PC-3 (cell line): ENCODE measurements around the gene SPG11. TPM values are rescaled to one million over a fixed set of nuclear protein-coding genes. Genes with fewer than 3 reads are reported as not detected.

Experiments
- ATAC-seq: fragments of 200-7000 bp; cut with Tn5 transposase; 2 replicates; pipeline ENCODE4 v1.9.1; 2020; ENCODE audit warnings: mild to moderate bottlenecking, moderate library complexity
- BruUV-seq: library from RNA; stranded (reverse); fragments of 400-500 nt; replicated peaks from 2 replicates; lab custom pipeline; 2021; lab: Mats Ljungman, UMichigan
- CTCF ChIA-PET: fragments of 300-600 bp; sonication (Branson Sonifier 250); formaldehyde crosslinking; loops from one replicate; lab custom pipeline; 2022; ENCODE audit warnings: antibody characterized with exemption; lab: Charles Lee
- POLR2A ChIA-PET: fragments of 300-600 bp; sonication (Branson Sonifier 250); formaldehyde crosslinking; loops from one replicate; lab custom pipeline; 2022; ENCODE audit warnings: antibody characterized with exemption; ENCODE audit not compliant: unreplicated experiment; lab: Charles Lee
- DNase-seq: peaks from one replicate; pipeline ENCODE4 v3.0.0-alpha.2; 2015
- H2AFZ ChIP-seq: fragments of 300-600 bp; sonication (generic); 2 replicates; pipeline ENCODE4 v1.6.0; 2016; ENCODE audit warnings: antibody characterized with exemption, low read length
- H3F3A ChIP-seq: fragments of 300-600 bp; sonication (generic); one replicate; pipeline ENCODE4 v1.6.0; 2017; ENCODE audit warnings: antibody characterized with exemption, low read length, control low read depth, mild to moderate bottlenecking; ENCODE audit not compliant: unreplicated experiment
- H3K27ac ChIP-seq: fragments of 300-600 bp; sonication (generic); 2 replicates; pipeline ENCODE4 v1.5.1; 2016; ENCODE audit warnings: mild to moderate bottlenecking, low read length
- H3K27me3 ChIP-seq: fragments of 300-600 bp; sonication (generic); 2 replicates; pipeline ENCODE4 v1.6.1; 2016; ENCODE audit warnings: low read length, mixed read lengths
- H3K36me3 ChIP-seq: fragments of 300-600 bp; sonication (generic); 2 replicates; pipeline ENCODE4 v1.6.1; 2016; ENCODE audit warnings: low read depth, mixed run types, low read length, mixed read lengths
- H3K4me1 ChIP-seq: fragments of 300-600 bp; sonication (generic); 2 replicates; pipeline ENCODE4 v1.5.1; 2016; ENCODE audit warnings: low read length; ENCODE audit not compliant: insufficient read depth
- H3K4me2 ChIP-seq: fragments of 300-600 bp; sonication (generic); 2 replicates; pipeline ENCODE4 v1.6.0; 2016; ENCODE audit warnings: low read length
- H3K4me3 ChIP-seq: fragments of 300-600 bp; sonication (generic); 2 replicates; pipeline ENCODE4 v1.5.1; 2016; ENCODE audit warnings: mild to moderate bottlenecking, low read length, mixed read lengths
- H3K79me2 ChIP-seq: fragments of 300-600 bp; sonication (generic); 2 replicates; pipeline ENCODE4 v1.6.1; 2017; ENCODE audit warnings: low read length, mixed read lengths
- H3K9ac ChIP-seq: fragments of 300-600 bp; sonication (generic); 2 replicates; pipeline ENCODE4 v1.6.0; 2016; ENCODE audit warnings: mild to moderate bottlenecking, low read length
- H3K9me2 ChIP-seq: fragments of 300-600 bp; sonication (generic); replicated peaks from 2 replicates; pipeline ENCODE4 v1.6.1; 2016; ENCODE audit warnings: mixed run types, low read length, mixed read lengths
- H3K9me3 ChIP-seq: fragments of 300-600 bp; sonication (generic); 2 replicates; pipeline ENCODE4 v1.6.1; 2016; ENCODE audit warnings: low read length, mixed read lengths
- H4K20me1 ChIP-seq: fragments of 300-600 bp; sonication (generic); 2 replicates; pipeline ENCODE4 v1.6.1; 2016; ENCODE audit warnings: low read length, mixed read lengths
- EZH2 ChIP-seq: fragments of 300-600 bp; sonication (generic); IDR thresholded peaks from one replicate; pipeline ENCODE4 v1.6.1; 2017; ENCODE audit warnings: antibody characterized with exemption, mild to moderate bottlenecking, low read length; ENCODE audit not compliant: unreplicated experiment
- EZH2phosphoT487 ChIP-seq: fragments of 300-600 bp; sonication (generic); IDR thresholded peaks from 2 replicates; pipeline ENCODE4 v1.6.1; 2018; ENCODE audit warnings: mild to moderate bottlenecking, antibody characterized with exemption, low read length, borderline replicate concordance
- intact Hi-C: fragments of 100-400 bp; cut with micrococcal nuclease; formaldehyde crosslinking; loops from 2 replicates; pipeline ENCODE4 v1.9.0; 2023
- total RNA-seq: library from RNA; depleted of rRNA; stranded (reverse); fragments of >200 nt; gene quantifications from 2 replicates; pipeline ENCODE4 v1.2.3, GENCODE V29; 2014
- TF ChIP-seq, protein P1 (sequence below): fragments of 300-600 bp; sonication (generic); conservative IDR thresholded peaks from 2 replicates; pipeline ENCODE4 v1.5.1; 2017; ENCODE audit warnings: antibody characterized with exemption, low read depth, mild to moderate bottlenecking, low read length

SPG11 gene
- total RNA-seq, 1 experiment from 2014 or later, result 37.2 TPM

DNA sequence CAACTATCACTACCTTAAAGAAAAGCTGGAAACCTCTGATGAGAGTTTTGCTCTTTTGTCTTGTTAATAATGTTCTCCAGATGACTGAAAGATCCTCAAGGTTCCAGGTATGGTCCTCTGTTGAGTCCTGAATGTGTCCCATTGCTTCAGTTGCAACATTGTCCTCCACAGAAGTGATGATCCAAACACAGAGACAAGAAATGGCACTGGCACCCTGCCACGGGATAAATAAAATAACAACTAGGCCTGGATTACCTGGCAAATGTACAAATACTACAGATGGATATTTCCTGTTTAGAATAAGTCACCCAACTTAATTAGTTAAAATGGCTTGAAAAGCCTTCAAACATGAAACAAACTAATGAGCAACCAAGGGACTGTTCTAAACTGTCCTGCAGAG lies 68.2 kb downstream of the SPG11 start:
- intact Hi-C loops, result loop anchor here (10.0 kb wide), 1 partner anchor 330 kb away; no protein-coding TSS in a partner anchor
- no peak overlapping the region for H3K27ac ChIP-seq
- H3K36me3 ChIP-seq, result peaks cover 37% of the 10 kb centered on the region
- no peak overlapping the region for H3K4me3 ChIP-seq
- POLR2A ChIA-PET, result no interaction called here
- BruUV-seq, result no TSS peak
- no peaks in the 10 kb centered on the region for H3K9me2 ChIP-seq
- no peaks in the 10 kb centered on the region for H3K9me3 ChIP-seq
- H3F3A ChIP-seq, result no peaks in the 10 kb centered on the region
- TF ChIP-seq EZH2phosphoT487 (no peak), EZH2 (no peak)
- TF ChIP-seq, protein P1, sequence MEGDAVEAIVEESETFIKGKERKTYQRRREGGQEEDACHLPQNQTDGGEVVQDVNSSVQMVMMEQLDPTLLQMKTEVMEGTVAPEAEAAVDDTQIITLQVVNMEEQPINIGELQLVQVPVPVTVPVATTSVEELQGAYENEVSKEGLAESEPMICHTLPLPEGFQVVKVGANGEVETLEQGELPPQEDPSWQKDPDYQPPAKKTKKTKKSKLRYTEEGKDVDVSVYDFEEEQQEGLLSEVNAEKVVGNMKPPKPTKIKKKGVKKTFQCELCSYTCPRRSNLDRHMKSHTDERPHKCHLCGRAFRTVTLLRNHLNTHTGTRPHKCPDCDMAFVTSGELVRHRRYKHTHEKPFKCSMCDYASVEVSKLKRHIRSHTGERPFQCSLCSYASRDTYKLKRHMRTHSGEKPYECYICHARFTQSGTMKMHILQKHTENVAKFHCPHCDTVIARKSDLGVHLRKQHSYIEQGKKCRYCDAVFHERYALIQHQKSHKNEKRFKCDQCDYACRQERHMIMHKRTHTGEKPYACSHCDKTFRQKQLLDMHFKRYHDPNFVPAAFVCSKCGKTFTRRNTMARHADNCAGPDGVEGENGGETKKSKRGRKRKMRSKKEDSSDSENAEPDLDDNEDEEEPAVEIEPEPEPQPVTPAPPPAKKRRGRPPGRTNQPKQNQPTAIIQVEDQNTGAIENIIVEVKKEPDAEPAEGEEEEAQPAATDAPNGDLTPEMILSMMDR, result no peak
- ATAC-seq (no peak), DNase-seq (no peak)
- H3K79me2 ChIP-seq, result no peaks in the 10 kb centered on the region
- no peak overlapping the region for H2AFZ ChIP-seq
- no peak overlapping the region for H3K4me2 ChIP-seq
- no peaks in the 10 kb centered on the region for H4K20me1 ChIP-seq
- H3K9ac ChIP-seq, result no peak overlapping the region
- H3K27me3 ChIP-seq, result no peaks in the 10 kb centered on the region
- peaks cover 8% of the 10 kb centered on the region for H3K4me1 ChIP-seq
- CTCF ChIA-PET, result no interaction called here

DNA sequence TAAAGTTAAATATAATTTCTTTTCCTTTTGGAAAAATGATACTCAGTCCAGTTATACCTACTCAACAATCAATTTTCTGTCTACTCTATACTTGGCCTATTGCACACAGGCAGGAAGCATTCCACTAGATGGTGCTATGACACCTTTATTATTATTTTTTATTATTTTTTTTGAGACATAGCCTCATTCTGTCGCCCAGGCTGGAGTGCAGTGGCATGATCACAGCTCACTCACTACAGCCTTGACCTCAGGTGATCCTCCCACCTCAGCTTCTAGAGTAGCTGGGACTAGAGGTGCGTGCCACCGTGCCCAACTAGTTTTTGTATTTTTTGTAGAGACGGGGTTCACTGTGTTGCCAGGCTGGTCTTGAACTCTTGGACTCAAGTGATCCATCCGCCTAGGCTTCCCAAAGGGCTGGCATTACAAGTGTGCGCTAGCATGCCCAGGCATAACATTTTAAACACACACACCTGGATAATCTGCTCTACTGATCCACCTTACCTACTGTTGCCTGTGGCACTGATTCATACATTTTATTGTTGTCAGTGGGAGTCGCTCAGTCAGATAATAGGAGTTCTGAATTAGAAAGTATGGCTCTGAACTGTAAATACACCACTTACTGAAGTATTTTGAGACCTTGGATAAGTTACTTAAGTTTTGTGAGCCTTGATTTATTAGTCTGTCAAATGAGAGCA lies 70.3 kb downstream of the SPG11 start:
- DNase-seq, result peak; percentile 44
- Histone ChIP-seq H3F3A (no peaks in the 10 kb centered on the region), H3K36me3 (peaks cover 43% of the 10 kb centered on the region), H4K20me1 (no peaks in the 10 kb centered on the region), H3K27ac (no peak overlapping the region), H3K4me3 (no peak overlapping the region), H3K9me2 (no peaks in the 10 kb centered on the region), H3K4me2 (no peak overlapping the region), H3K9ac (no peak overlapping the region), H3K79me2 (no peaks in the 10 kb centered on the region), H3K4me1 (peaks cover 8% of the 10 kb centered on the region), H3K9me3 (no peaks in the 10 kb centered on the region), H2AFZ (no peak overlapping the region), H3K27me3 (no peaks in the 10 kb centered on the region)
- CTCF ChIA-PET, result no interaction called here
- ATAC-seq, result peak; percentile 75
- TF ChIP-seq, protein P1, result peak; percentile 63
- TF ChIP-seq EZH2phosphoT487, result no peak
- TF ChIP-seq EZH2, result no peak
- BruUV-seq, result no TSS peak
- intact Hi-C loops, result loop anchor here (10.0 kb wide), 1 partner anchor 332 kb away; no protein-coding TSS in a partner anchor
- POLR2A ChIA-PET, result interaction anchor here (0.7 kb wide), 1 partner anchor 70 kb away, joined by 6 read pairs; the partner anchor contains the start of gene SPG11

DNA sequence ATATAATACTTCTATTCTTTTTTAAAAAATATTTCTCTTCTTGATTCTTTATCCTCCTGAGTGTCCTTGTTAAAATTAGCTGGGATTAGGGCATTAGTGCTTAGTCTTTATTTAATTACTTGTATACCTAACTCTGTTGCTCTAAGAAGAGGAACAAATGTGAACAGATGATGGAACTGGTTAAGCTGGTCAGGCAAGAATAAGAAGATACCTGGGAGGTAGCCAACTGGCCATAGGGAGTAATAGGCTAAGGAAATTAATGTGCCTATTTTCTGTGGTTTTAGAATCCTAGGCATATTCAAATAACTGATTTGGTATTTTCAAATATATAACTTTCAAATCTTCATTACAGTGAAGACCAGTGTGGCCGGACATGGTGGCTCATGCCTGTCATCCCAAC lies 72.1 kb downstream of the SPG11 start:
- H3K4me3 ChIP-seq, result no peak overlapping the region
- intact Hi-C loops, result loop anchor here (10.0 kb wide), 1 partner anchor 333 kb away; no protein-coding TSS in a partner anchor
- H3F3A ChIP-seq, result no peaks in the 10 kb centered on the region
- ChIA-PET CTCF (no interaction called here), POLR2A (interaction anchor here (0.6 kb wide), 1 partner anchor 1051 kb away, joined by 3 read pairs; no protein-coding TSS in a partner anchor)
- H3K27me3 ChIP-seq, result no peaks in the 10 kb centered on the region
- no peak overlapping the region for H2AFZ ChIP-seq
- no peaks in the 10 kb centered on the region for H3K9me3 ChIP-seq
- H3K9me2 ChIP-seq, result no peaks in the 10 kb centered on the region
- no TSS peak for BruUV-seq
- DNase-seq (peak; percentile 84), ATAC-seq (peak; percentile 30; the same call in 1 of the 2 replicates)
- H3K79me2 ChIP-seq, result no peaks in the 10 kb centered on the region
- no peak for TF ChIP-seq EZH2phosphoT487
- TF ChIP-seq, protein P1, result no peak
- TF ChIP-seq EZH2, result no peak
- no peak overlapping the region for H3K9ac ChIP-seq
- peaks cover 46% of the 10 kb centered on the region; the same call in 1 of the 2 replicates for H3K36me3 ChIP-seq
- H3K4me2 ChIP-seq, result no peak overlapping the region
- H3K4me1 ChIP-seq, result peaks cover 8% of the 10 kb centered on the region
- no peaks in the 10 kb centered on the region for H4K20me1 ChIP-seq
- no peak overlapping the region for H3K27ac ChIP-seq
